Cardiac fibroblast (primary cell): ENCODE results near the gene HSPA1B.
A peak's percentile ranks its signal among the peaks of the same experiment; 100 is the strongest.
"Not testable (repeated sequence)": the region's sequence is repeated elsewhere in the genome, so short reads cannot be mapped to it uniquely, and the experiment has no call there.

Source experiments
- DNase-seq, 2 donors: peaks; one replicate each; pipeline versions ENCODE4 v3.0.0 to v3.0.0-alpha.2; 2010; ENCODE audit warnings: low read depth in 2 of 2
- H3K4me3 ChIP-seq, 2 donors: replicated peaks in 1 of 2; 1 replicate in 1 of 2; 2 replicates in 1 of 2; pipeline ENCODE4 v1.5.1; 2011; ENCODE audit warnings: low read depth in 2 of 2, low read length in 2 of 2, mild to moderate bottlenecking in 2 of 2, moderate library complexity in 1 of 2
- TF ChIP-seq, protein P1 (sequence below): IDR thresholded peaks from one replicate; pipeline ENCODE4 v1.5.1; 2011; ENCODE audit warnings: low read depth, mild to moderate bottlenecking, low read length, inconsistent platforms

The HSPA1B gene

GRCh38 chr6:31782126-31782855 is 45.2 kb upstream of the HSPA1B start:
- DNase-seq: no peak
- TF ChIP-seq, protein P1, sequence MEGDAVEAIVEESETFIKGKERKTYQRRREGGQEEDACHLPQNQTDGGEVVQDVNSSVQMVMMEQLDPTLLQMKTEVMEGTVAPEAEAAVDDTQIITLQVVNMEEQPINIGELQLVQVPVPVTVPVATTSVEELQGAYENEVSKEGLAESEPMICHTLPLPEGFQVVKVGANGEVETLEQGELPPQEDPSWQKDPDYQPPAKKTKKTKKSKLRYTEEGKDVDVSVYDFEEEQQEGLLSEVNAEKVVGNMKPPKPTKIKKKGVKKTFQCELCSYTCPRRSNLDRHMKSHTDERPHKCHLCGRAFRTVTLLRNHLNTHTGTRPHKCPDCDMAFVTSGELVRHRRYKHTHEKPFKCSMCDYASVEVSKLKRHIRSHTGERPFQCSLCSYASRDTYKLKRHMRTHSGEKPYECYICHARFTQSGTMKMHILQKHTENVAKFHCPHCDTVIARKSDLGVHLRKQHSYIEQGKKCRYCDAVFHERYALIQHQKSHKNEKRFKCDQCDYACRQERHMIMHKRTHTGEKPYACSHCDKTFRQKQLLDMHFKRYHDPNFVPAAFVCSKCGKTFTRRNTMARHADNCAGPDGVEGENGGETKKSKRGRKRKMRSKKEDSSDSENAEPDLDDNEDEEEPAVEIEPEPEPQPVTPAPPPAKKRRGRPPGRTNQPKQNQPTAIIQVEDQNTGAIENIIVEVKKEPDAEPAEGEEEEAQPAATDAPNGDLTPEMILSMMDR: no peak
- no peak overlapping the region for H3K4me3 ChIP-seq

GRCh38 chr6:31784098-31784925 is 43.2 kb upstream of the HSPA1B start:
- no peak overlapping the region for H3K4me3 ChIP-seq
- TF ChIP-seq, protein P1: no peak
- no peak for DNase-seq

- TF ChIP-seq, protein P1: no peak
- DNase-seq: no peak
- H3K4me3 ChIP-seq: no peak overlapping the region
Measured at GRCh38 chr6:31785475-31785874, 42.1 kb upstream of the HSPA1B start.

DNA sequence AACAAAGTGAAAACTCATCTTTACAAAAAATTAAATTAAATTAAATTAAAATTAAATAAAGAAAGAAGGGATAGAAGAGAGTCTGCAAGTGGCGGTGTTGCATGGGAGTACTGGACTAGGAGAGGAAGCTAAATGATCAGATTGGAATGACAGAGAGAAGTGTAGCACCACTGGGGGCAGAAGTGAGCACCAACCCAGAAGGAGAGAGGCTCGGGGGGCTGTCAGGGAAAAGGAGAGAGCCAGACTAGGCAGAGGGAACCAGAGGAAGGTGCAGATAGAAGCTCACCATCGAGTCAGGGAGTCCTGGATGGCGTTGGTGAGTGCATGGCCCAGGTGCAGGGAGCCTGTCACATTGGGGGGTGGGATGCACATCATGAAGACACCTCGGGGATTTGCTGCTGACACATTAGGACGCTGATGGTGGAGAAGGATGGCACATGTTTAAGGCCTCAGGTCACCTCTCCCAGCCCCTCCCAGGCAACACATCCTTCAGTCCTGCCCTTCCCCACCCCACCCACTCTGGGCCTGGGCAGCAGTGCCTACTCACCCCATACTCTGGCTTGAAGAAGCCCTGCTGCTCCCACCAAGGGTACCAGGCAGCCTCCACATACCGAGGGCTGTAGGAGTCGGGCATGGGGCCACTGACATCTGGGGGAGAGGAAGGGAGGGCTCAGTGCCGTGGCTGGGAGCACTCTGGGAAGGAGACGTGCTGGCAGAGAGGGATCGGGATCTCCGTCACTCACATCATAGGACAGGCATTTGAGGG is 36.0 kb upstream of the HSPA1B start:
- TF ChIP-seq, protein P1: peak; percentile 68
- no peak overlapping the region for H3K4me3 ChIP-seq
- DNase-seq: peak; percentile 54 to 63

DNA sequence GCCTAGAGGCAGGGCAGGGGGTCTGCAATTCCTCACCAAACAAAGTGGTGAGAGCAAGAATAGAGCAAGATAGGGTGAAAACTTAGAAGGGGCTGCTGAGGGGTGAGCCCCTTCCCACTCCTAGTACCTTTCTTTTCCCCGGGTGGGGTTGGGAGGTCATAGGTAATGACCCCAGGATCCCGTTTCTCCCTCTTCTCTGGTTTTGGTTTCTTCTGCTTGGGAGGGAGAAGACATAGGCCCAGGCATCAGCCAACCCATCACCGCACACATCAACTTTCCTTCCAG is 35.5 kb upstream of the HSPA1B start:
- TF ChIP-seq, protein P1: no peak
- DNase-seq: no peak
- H3K4me3 ChIP-seq: no peak overlapping the region

DNA sequence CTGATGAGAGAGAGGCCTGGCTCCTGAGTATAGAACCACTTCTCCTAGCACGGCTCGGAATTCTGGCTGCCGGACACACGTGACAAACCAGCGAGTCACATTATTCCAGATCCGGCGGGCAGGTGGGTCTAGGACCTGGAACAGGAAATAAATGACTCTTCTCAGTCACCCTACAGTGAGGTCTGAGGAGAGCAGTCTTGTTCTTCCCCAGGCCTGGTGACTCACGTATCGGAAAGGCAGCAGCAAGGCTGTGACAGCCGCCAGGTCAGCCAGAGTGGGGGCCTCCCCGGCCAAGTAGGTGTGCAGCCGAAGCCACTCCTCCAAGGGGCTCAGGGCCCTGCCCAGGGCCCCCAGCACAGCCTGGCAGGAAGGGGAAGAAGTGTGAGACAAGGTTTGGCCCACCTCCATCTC is 34.8 kb upstream of the HSPA1B start:
- H3K4me3 ChIP-seq: no peak overlapping the region
- TF ChIP-seq, protein P1: no peak
- DNase-seq: peak; percentile 11 to 68

- DNase-seq: not testable (repeated sequence)
- H3K4me3 ChIP-seq: peak overlapping the region in 1 of 2 donors; percentile 86
Measured at GRCh38 chr6:31793927-31794245, 33.7 kb upstream of the HSPA1B start.
